ENCODE results near the gene PMP22.
A peak's percentile ranks its signal among the peaks of the same experiment; 100 is the strongest.

GRCh38 chr17:15260376-15261257, 4.5 kb downstream of the PMP22 start:
- TF ChIP-seq CTCF (IDR thresholded peaks at IDR 0.05; ENCODE audit: poor library complexity, severe bottlenecking) (peak; percentile 94), TAF1 (IDR thresholded peaks at IDR 0.05; ENCODE audit: low read depth) (no peak), POLR2AphosphoS5 (IDR thresholded peaks at IDR 0.05) (no peak), EP300 (conservative IDR thresholded peaks at IDR 0.05; ENCODE audit: poor library complexity, severe bottlenecking) (no peak), RAD21 (conservative IDR thresholded peaks at IDR 0.05) (peak; percentile 90)
- TF ChIP-seq, protein P1, sequence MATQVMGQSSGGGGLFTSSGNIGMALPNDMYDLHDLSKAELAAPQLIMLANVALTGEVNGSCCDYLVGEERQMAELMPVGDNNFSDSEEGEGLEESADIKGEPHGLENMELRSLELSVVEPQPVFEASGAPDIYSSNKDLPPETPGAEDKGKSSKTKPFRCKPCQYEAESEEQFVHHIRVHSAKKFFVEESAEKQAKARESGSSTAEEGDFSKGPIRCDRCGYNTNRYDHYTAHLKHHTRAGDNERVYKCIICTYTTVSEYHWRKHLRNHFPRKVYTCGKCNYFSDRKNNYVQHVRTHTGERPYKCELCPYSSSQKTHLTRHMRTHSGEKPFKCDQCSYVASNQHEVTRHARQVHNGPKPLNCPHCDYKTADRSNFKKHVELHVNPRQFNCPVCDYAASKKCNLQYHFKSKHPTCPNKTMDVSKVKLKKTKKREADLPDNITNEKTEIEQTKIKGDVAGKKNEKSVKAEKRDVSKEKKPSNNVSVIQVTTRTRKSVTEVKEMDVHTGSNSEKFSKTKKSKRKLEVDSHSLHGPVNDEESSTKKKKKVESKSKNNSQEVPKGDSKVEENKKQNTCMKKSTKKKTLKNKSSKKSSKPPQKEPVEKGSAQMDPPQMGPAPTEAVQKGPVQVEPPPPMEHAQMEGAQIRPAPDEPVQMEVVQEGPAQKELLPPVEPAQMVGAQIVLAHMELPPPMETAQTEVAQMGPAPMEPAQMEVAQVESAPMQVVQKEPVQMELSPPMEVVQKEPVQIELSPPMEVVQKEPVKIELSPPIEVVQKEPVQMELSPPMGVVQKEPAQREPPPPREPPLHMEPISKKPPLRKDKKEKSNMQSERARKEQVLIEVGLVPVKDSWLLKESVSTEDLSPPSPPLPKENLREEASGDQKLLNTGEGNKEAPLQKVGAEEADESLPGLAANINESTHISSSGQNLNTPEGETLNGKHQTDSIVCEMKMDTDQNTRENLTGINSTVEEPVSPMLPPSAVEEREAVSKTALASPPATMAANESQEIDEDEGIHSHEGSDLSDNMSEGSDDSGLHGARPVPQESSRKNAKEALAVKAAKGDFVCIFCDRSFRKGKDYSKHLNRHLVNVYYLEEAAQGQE (IDR thresholded peaks at IDR 0.05; ENCODE audit: borderline replicate concordance), result no peak
